Activated effector memory CD4-positive, alpha-beta T cell treated with Interleukin-2 at 50 U/mL for 16 hours (primary cell): Measurements from ENCODE around the gene PPM1D.
"Not testable (repeated sequence)": the region's sequence is repeated elsewhere in the genome, so short reads cannot be mapped to it uniquely, and the experiment has no call there.

Experiments used
- DNase-seq: peaks from one replicate; pipeline ENCODE4 v3.0.0-alpha.2; 2020

PPM1D gene

GRCh38 chr17:60599620-60600489 is at the start of gene PPM1D:
Gene PPM1D (plus strand): TSS chr17:60600193. CDS start chr17:60600415, 222 bp downstream.
- peak; percentile 96 for DNase-seq

- DNase-seq, result not testable (repeated sequence)
Observed at GRCh38 chr17:60552255-60552654, 47.7 kb upstream of the PPM1D start.

GRCh38 chr17:60554377-60554788 is 45.6 kb upstream of the PPM1D start:
- no peak for DNase-seq

DNA sequence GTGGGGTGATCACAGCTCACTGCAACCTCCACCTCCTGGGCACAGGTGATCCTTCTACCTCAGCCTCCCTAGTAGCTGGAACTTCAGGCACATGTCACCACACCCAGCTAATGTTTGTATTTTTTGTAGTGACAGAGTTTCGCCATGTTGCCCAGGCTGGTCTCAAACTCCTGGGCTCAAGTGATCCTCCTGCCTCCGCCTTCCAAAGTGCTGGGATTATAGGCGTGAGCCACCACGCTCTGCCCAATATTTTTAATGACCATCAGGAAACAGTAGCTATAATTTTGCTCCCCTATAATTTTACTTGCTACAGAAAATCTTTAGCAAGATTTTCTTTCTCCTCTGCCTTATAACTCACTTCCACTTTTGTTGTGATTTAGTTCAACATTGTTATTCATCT is 44.2 kb upstream of the PPM1D start:
- no peak for DNase-seq

GRCh38 chr17:60557805-60558204 is 42.2 kb upstream of the PPM1D start:
- DNase-seq, result no peak

- no peak for DNase-seq
Observed at GRCh38 chr17:60559659-60559994, 40.4 kb upstream of the PPM1D start.

DNA sequence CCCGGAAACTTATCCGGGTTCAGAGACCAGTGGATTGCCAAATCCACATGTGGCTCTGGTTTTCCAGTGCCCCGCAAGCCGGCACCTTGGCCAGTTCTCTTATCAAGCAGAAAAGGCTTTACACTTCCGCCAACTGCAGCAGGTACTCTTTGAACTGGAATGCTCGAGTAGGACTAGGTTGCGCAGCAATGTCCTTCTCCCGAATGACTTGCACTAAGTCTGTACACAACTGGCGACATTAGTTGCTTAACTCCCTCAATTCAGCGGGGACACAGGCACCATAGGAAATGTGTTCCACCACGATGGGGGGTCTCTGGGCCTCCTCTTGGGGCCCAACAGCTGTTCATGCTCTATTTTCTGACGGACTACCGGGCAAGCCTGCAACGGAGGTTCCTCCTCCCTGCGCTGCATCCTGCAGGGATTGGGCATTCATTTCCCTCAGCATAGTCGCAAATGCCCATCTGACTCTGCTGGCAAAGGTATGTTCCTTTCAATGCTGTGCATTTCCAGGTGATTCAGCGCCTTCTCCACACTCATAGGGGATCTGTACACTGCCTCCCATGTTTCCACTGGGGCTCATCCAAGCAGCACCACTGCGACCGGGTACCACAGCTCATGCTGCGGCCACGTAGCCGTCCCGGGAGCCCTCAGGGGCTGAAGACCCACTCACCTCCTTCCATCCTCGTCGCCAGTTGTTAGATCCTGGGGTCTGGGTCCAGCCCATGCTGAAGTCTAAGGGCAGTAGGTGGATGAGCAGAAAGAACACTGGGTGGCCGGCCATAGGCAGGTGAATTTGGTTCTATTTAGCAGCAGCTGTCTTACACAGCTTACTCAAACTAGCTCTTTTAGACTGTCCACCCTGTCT is 39.8 kb upstream of the PPM1D start:
- no peak for DNase-seq

GRCh38 chr17:60560860-60561257 is 39.1 kb upstream of the PPM1D start:
- no peak for DNase-seq

GRCh38 chr17:60562421-60562820 is 37.6 kb upstream of the PPM1D start:
- no peak for DNase-seq

DNA sequence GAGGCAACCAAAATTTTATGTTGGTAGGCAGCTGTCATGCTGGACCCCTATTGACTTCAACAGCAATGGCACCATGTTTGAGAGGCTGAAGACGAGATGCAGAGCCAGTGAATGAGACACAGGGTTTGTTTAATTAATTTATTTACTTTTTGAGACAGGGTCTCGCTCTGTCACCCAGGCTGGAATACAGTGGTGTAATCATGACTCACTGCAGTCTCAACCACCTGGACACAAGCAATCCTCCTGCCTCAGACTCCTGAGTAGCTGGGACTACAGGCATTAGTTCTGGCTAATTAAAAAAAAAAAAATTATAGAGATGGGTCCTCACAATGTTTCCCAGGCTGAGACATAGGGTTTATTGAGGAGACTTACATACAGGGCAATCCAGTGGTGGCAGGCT is 36.2 kb upstream of the PPM1D start:
- no peak for DNase-seq

GRCh38 chr17:60565233-60565632 is 34.8 kb upstream of the PPM1D start:
- DNase-seq, result no peak

- DNase-seq, result no peak
Observed at GRCh38 chr17:60573236-60574051, 26.5 kb upstream of the PPM1D start.

DNA sequence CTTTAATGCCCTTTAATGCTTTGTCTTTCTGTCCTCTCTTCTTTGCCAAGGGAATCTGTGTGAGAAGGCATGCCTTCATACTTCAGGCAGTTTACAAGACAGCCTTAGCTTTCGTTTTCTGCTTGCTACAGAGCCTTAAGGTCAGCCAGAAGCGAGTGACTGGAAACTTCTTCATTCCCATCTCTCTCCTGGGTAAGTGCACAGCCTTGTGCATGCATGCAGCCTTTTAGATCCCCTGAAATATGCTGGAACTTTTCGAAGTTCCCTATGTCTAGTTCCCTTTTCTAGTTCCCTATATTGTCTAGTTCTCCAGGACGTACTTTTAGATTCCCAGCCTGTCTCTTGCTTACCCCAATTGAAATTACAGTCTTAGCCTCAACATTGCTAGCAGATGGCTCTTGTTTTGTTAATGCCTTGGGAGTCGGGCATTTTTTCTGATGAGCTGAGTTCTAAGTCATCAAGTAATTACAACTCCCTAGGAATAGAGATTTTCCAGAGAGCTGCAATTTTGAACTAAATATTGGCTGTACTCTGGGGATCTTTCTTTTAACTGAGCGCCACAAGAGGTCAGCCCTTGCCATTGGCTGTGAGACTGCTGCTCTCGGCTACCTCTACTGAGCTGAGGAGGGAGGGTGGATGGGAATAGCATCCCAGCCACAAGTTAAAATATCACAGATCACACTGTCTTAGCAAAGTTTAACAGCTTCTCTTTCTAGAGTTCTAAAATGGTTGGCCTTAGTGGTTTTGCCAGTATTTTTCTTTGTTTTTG is 22.7 kb upstream of the PPM1D start:
- DNase-seq, result no peak

- no peak for DNase-seq
Observed at GRCh38 chr17:60579090-60579489, 20.9 kb upstream of the PPM1D start.

- DNase-seq, result no peak
Observed at GRCh38 chr17:60579551-60579950, 20.4 kb upstream of the PPM1D start.

DNA sequence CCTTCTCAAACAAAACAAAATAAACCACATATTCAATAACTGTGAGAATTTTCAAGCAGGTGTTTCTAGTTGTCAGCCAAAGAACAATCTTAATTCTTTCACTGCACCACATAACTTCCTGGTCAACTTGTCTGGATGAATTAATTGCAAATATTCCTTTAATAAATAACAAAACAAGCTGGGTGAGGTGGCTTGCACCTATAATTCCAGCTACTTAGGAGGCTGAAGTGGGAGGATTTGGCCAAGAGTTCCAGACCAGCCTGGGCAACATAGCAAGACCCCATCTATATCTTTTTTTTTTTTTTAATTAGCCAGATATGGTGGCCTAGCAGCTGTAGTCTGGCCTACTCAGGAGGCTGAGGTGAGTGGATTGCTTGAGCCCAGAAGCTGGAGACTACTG is 17.0 kb upstream of the PPM1D start:
- no peak for DNase-seq

- no peak for DNase-seq
Observed at GRCh38 chr17:60585887-60586286, 14.1 kb upstream of the PPM1D start.

GRCh38 chr17:60586288-60586974 is 13.6 kb upstream of the PPM1D start:
- DNase-seq, result no peak

DNA sequence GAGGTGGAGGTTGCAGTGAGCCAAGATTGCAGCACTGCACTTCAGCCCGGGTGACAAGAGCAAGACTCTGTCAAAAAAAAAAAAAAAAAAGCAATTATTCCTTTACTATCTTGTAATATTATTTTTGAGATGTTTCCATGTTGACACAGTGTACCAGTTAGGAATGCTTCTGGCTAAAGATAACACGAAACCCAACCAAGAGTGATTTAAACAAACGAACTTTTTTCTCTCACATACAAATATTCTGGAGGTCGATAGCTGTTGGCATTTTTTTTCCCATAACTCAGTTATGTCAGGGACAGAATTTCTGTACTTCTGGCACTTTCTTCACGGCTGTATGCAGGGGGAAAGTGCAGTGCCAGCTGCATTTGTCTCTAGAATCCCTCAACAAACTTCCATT is 9.9 kb upstream of the PPM1D start:
- no peak for DNase-seq

GRCh38 chr17:60592750-60593149 is 7.2 kb upstream of the PPM1D start:
- DNase-seq, result no peak

DNA sequence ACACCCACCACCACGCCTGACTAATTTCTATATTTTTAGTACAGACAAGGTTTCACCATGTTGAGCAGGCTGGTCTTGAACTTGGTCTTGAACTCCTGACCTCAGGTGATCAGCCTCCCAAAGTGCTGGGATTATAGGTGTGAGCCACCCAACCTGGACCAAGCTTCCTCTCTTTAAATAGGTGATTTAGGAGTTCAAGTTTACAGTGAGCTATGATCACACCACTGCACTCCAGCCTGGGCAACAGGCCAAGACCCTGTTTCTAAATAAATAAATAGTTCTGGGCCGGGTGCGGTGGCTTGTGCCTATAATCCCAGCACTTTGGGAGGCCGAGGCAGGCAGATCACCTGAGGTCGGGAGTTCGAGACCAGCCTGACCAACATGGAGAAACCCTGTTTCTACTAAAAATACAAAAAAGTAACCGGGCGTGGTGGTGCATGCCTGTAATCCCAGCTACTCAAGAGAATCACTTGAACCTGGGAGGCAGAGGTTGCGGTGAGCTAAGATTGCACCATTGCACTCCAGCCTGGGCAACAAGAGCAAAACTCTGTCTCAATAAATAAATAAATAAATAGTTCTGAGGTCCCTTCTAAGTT is 6.5 kb upstream of the PPM1D start:
- DNase-seq, result not testable (repeated sequence)
